T47D (cell line): ENCODE data around the gene SVBP.

ENCODE experiments used
- DNase-seq, 2 experiments: peaks; one replicate each; pipeline versions ENCODE4 v3.0.0 to v3.0.0-alpha.2; 2011 to 2012; ENCODE audit warnings: low read depth in 1 of 2, low spot score in 1 of 2
- JUND ChIP-seq: IDR thresholded peaks from 2 replicates; pipeline ENCODE4 v1.6.1; 2012; ENCODE audit warnings: low read depth
- in situ Hi-C: cut with HindIII; loops from 2 replicates; pipeline ENCODE4 v1.10.0; 2016; ENCODE audit warnings: low sequenced_read_pairs, low pct_unique_long_range_greater_than_20kb

The SVBP gene

DNA sequence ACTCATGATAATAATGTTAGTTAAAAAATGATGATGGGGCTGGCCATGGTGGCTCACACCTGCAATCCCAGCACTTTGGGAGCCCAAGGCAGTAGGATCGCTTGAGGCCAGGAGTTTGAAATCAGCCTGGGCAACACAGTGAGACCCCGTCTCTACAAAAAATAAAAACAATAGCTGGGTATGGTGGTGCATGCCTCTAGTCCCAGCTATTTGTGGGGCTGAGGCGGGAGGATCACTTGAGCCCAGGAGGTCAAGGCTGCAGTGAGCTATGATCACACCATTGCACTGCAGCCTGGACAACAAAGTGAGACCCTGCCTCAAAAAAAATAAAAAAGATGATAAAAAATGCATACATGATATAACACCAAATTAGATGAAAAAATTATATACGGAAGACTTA lies 55.6 kb downstream of the SVBP start:
- DNase-seq = no peak
- no peak for TF ChIP-seq JUND
- in situ Hi-C loops = no loop called here

DNA sequence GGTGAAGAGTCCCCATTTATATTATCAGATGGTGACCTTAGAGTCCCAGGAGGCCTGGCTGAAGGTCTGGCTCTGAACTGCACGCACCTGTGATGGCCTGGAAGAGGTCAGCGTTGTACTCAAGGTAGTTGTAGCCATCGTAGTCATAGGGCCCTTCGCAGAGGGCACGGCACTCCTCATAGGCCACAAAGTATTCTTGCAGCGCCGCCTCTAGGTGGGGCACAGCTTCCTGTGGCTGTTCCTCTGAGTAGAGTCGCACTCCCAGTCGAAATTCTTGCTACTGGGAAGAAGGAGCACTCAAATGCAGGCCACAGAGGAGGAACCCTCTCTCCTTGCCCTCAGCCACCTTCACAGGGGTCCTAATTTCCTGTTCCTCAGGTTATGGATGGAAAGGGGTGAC lies 58.1 kb downstream of the SVBP start:
- no peak for TF ChIP-seq JUND
- in situ Hi-C loops = no loop called here
- no peak for DNase-seq

DNA sequence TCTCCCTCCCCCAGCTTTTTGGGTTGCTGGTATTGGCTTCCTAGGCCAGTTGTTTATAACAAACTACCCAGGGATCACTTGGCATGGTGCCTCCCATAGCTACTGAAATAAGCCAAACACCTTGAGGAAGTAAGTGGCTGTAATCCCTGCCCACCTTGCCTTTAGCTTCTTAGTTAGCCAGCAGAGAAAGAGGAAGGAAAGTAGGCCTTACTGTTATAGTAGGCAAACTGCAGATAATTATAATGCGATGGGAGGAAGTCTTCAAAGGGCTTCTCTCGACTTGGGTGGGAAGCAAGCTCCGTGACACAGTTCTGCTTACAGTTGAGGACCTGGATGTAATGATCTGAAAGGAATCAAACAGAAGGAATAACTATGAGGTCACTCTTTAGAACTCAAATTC lies 58.6 kb downstream of the SVBP start:
- in situ Hi-C loops = no loop called here
- no peak for TF ChIP-seq JUND
- no peak for DNase-seq

DNA sequence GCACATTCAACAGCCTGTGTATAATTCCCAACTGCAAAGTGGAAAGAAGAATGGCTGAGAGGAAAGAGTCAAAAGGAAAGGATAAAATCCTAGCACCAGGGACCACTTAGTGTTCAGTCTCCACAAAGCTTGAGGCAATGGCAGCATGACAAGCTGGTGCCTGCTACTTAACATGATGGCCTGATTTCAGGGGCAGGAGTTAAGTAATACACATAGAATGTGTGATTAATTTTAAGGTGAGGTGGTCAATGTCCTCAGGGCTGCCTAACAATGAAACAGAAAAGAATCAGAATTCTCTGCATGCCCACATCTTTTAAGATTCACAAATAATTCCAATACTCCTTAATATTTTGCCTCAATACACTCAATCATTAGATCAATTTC lies 59.3 kb downstream of the SVBP start:
- no peak for TF ChIP-seq JUND
- in situ Hi-C loops = no loop called here
- no peak for DNase-seq
